Fibroblast of gingiva (primary cell): Measurements from ENCODE around the gene RBFOX2.

Experiments used
- DNase-seq: peaks from one replicate; pipeline ENCODE4 v3.0.0-alpha.2; 2011; ENCODE audit warnings: low read depth

The RBFOX2 gene

GRCh38 chr22:35896111-35896705 is 132.4 kb downstream of the RBFOX2 start:
- DNase-seq = no peak

GRCh38 chr22:35894937-35895708 is 133.5 kb downstream of the RBFOX2 start:
- DNase-seq = peak; percentile 92

GRCh38 chr22:35894464-35894878 is 134.2 kb downstream of the RBFOX2 start:
- DNase-seq = peak; percentile 35

- peak; percentile 76 for DNase-seq
Measured at GRCh38 chr22:35893698-35894097, 134.9 kb downstream of the RBFOX2 start.

- peak; percentile 75 for DNase-seq
Measured at GRCh38 chr22:35892192-35892591, 136.4 kb downstream of the RBFOX2 start.

- no peak for DNase-seq
Measured at GRCh38 chr22:35891442-35891841, 137.2 kb downstream of the RBFOX2 start.

GRCh38 chr22:35889071-35889470 is 139.6 kb downstream of the RBFOX2 start:
- no peak for DNase-seq

GRCh38 chr22:35888181-35888870 is 140.3 kb downstream of the RBFOX2 start:
- no peak for DNase-seq

GRCh38 chr22:35887296-35887875 is 141.2 kb downstream of the RBFOX2 start:
- DNase-seq = no peak

GRCh38 chr22:35886309-35886708 is 142.3 kb downstream of the RBFOX2 start:
- no peak for DNase-seq

- DNase-seq = no peak
Measured at GRCh38 chr22:35884529-35884928, 144.1 kb downstream of the RBFOX2 start.

- DNase-seq = no peak
Measured at GRCh38 chr22:35883031-35883620, 145.5 kb downstream of the RBFOX2 start.

GRCh38 chr22:35882211-35883030 is 146.2 kb downstream of the RBFOX2 start:
- no peak for DNase-seq

GRCh38 chr22:35879351-35879750 is 149.3 kb downstream of the RBFOX2 start:
- DNase-seq = no peak

GRCh38 chr22:35873426-35873825 is 155.2 kb downstream of the RBFOX2 start:
- DNase-seq = no peak

GRCh38 chr22:35872451-35872850 is 156.2 kb downstream of the RBFOX2 start:
- no peak for DNase-seq

GRCh38 chr22:35870517-35871293 is 157.9 kb downstream of the RBFOX2 start:
- DNase-seq = no peak

GRCh38 chr22:35868938-35869337 is 159.7 kb downstream of the RBFOX2 start:
- DNase-seq = no peak

GRCh38 chr22:35866651-35867050 is 162.0 kb downstream of the RBFOX2 start:
- no peak for DNase-seq

GRCh38 chr22:35864545-35865165 is 164.0 kb downstream of the RBFOX2 start:
- DNase-seq = peak; percentile 10
